ENCODE results near the gene CPA5.

GRCh38 chr7:130359276-130359857 lies 14.8 kb downstream of the CPA5 start:
- no peak for TF ChIP-seq POLR2A (IDR thresholded peaks at IDR 0.05)
- TF ChIP-seq CTCF (IDR thresholded peaks at IDR 0.05), result no peak
- TF ChIP-seq POLR2AphosphoS5 (IDR thresholded peaks at IDR 0.05; ENCODE audit: insufficient read depth in 1 of 2, low read depth in 1 of 2), result no peak

Data from vagina (tissue), 2 donors.